ENCODE measurements around the gene BCAS3.

BCAS3 gene

DNA sequence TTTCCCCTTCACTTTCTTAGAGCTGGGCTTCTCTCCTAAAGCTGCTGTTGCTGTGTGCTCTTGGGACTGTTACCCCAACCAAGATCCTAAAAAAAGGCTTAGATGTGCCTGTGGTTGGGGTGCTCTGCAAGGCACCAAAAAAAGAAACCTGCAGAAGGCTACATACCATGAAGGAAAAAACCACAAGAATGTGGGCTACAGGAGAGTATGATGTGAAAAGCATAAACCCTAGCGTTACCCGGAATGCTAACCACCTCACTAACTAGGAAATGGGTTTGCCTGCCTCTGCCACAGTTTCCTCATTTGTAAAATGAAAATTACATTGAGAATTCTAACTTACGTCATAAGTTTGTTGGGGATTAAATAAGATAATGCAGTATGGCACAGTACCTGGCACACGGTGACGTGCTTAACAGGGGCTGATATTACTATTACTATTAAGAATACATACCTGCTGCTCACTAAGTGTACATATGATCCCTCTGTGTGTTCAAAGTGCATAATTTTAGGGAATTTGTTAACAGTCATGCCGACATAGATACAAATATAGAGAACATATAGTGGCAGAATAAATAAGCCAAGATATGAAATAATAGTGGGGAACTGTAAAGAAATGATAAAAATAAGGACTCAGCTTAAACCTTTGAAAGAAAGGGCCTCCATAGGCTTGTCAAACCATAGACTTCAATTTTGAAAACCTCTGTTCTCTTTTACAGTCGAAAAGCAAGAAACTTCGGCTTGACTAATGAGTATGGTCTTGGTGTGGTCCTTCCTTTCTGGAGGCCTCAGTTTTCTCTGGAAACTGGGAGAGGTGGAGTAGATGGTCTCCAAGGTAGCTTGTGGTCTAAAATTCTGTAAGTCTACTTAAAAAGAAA is 544.2 kb downstream of the BCAS3 start:
- TF ChIP-seq ZFX (IDR thresholded peaks at IDR 0.05): no peak
- TF ChIP-seq, protein P1, sequence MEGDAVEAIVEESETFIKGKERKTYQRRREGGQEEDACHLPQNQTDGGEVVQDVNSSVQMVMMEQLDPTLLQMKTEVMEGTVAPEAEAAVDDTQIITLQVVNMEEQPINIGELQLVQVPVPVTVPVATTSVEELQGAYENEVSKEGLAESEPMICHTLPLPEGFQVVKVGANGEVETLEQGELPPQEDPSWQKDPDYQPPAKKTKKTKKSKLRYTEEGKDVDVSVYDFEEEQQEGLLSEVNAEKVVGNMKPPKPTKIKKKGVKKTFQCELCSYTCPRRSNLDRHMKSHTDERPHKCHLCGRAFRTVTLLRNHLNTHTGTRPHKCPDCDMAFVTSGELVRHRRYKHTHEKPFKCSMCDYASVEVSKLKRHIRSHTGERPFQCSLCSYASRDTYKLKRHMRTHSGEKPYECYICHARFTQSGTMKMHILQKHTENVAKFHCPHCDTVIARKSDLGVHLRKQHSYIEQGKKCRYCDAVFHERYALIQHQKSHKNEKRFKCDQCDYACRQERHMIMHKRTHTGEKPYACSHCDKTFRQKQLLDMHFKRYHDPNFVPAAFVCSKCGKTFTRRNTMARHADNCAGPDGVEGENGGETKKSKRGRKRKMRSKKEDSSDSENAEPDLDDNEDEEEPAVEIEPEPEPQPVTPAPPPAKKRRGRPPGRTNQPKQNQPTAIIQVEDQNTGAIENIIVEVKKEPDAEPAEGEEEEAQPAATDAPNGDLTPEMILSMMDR (conservative IDR thresholded peaks at IDR 0.05): no peak
- no peak overlapping the region for H3K27ac ChIP-seq

DNA sequence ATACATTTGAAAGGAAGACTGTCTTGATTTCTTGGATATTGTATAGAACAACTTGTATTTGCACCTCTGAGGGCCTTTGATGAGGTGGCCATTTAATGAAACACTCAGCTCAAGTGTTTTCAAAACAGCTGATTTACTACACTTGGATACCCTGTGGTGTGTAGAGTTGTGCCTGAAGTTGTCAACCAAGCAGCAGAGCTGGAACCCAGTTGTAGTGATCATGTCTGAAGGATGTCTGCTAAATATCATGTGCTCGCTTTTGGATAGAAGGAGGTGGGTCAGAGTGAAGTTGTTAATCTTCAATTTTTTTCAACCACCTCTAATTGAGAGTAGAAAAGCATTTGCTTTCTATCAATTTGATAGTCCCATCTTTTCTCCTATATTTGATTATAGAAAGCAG is 546.1 kb downstream of the BCAS3 start:
- H3K27ac ChIP-seq: no peak overlapping the region
- no peak for TF ChIP-seq ZFX (IDR thresholded peaks at IDR 0.05)
- TF ChIP-seq, protein P1 (conservative IDR thresholded peaks at IDR 0.05): no peak

DNA sequence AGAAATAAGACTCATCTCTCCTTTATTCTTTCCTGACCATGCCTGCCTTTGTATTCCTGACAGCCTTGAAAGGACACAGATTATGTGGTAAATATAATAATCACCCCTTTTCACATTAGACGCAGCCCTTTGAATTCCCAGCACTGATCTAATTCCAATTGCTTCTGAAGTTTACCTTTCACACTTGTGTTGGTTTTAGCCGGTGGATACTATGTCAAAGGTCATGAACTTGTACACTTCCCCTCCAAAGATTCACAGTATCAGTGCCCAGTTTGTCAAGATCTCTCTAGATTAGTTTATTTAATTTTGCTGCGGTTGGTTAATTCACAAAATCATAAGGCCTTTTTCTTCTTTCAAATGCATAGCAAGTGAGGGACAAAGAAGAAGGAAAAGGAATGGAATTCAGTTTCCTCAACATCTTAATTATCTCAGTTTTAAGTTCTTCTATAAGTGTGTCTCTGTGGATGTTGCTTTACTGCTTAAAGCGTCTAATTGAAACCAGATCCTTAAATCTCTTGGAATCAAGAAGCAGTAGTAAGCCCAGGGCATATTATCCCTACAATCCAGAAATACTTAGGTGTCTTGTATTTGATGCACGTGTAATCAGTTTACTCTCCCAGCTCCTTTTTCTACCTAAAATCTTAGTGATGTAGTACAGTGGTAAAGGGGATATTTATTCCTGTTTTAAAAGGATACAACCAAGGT is 547.7 kb downstream of the BCAS3 start:
- TF ChIP-seq ZFX (IDR thresholded peaks at IDR 0.05): no peak
- TF ChIP-seq, protein P1 (conservative IDR thresholded peaks at IDR 0.05): no peak
- no peak overlapping the region for H3K27ac ChIP-seq

DNA sequence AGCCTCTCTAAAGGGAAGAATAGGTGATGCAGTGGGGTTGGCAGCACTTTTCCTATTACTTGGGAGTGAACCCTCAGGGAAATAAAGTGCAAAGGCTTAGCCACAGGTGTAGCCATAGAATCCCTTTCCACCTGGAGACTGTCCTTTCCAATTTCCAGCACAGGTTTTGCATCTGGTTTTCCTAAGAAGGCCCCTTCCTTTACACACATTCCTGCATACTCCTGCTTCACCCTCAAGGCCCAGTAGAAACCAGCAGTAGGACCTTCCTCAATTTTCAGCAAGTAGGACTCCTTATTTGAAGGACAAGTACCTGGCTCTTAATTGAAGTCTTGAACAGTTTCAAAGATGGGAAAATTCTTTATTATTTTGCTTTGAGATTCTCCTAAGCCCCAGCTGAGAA is 550.2 kb downstream of the BCAS3 start:
- TF ChIP-seq, protein P1 (conservative IDR thresholded peaks at IDR 0.05): no peak
- no peak for TF ChIP-seq ZFX (IDR thresholded peaks at IDR 0.05)
- no peak overlapping the region for H3K27ac ChIP-seq

DNA sequence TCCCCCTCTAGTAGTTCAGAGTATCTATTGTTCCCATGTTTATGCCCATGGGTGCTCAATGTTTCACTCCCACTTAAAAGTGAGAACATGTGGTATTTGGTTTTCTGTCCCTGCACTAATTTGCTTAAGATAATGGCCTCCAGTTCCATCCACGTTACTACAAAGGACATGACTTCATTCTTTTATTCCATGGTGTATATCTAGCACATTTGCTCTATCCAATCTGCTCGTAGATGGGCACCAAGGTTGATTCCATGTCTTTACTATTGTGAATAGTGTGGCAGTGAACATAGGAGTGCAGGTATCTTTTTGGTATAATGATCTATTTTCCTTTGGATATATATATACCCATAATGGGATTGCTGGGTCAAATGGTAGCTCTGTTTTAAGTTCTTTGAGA is 552.8 kb downstream of the BCAS3 start:
- no peak overlapping the region; the same call in 1 of the 2 replicates for H3K27ac ChIP-seq
- TF ChIP-seq, protein P1 (conservative IDR thresholded peaks at IDR 0.05): no peak
- no peak for TF ChIP-seq ZFX (IDR thresholded peaks at IDR 0.05)

DNA sequence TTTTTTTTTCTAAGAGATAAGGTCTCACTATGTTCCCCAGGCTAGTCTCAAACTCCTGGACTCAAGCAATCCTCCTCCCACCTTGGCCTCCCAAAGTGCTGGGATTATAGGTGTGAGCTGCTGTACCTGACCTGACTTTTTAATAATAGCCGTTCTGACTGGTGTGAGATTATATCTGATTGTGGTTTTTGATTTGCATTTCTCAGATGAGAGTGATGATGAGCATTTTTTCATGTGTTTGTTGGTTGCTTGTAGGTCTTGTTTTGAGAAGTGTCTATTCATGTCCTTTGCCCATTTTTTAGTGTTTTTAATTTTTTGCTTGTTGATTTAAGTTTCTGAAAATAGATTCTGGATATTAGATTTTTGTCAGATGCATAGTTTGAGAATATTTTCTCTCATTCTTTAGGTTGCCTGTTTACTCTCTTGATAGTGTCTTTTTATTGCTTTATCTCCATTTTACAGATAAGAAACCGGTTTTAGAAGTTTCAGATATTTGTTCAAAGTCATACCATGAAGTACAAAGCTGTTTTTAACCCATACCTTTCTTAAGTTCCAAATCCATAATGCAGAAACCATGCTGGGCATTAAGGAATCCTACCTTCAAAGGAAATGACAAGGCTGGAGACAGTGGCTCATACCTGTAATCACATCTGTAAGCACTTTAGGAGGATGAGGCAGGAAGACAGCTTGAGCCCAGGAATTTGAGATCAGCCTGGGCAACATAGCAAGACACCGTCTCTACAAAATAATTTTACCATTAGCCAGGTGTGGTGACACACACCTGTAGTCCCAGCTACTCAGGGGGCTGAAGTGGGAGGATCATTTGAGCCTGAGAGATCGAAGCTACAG is 553.5 kb downstream of the BCAS3 start:
- TF ChIP-seq, protein P1 (conservative IDR thresholded peaks at IDR 0.05): no peak
- no peak for TF ChIP-seq ZFX (IDR thresholded peaks at IDR 0.05)
- peak overlapping the region; percentile 50 for H3K27ac ChIP-seq

Measured in C4-2B (cell line).